H1 (cell line): ENCODE measurements around the gene HOXB3. TPM values are rescaled to one million over a fixed set of nuclear protein-coding genes. Genes with fewer than 3 reads are reported as not detected.

Experiments used
- CTCF ChIA-PET: fragments of 300-600 bp; sonication (Branson Sonifier 250); formaldehyde crosslinking; loops from one replicate; lab custom pipeline; 2021; ENCODE audit not compliant: partially characterized antibody; lab: Charles Lee
- POLR2A ChIA-PET: fragments of 300-600 bp; sonication (Branson Sonifier 250); formaldehyde crosslinking; loops from one replicate; lab custom pipeline; 2021; ENCODE audit warnings: inconsistent platforms; ENCODE audit not compliant: partially characterized antibody; lab: Charles Lee
- DNase-seq, 2 experiments: peaks; one replicate each; pipeline versions ENCODE4 v3.0.0 to v3.0.0-alpha.2; 2010 to 2022; ENCODE audit warnings: low spot score in 2 of 2, low read depth in 1 of 2, mixed read lengths in 1 of 2
- FAIRE-seq: peaks from 2 replicates; lab custom pipeline; 2011; peaks lifted over from hg19 to GRCh38; lab: Jason Lieb, UNC
- H2AFZ ChIP-seq: 2 replicates; pipeline ENCODE4 v1.8.1; 2012; ENCODE audit warnings: low read length, inconsistent platforms
- H2AK5ac ChIP-seq: 2 replicates; pipeline ENCODE4 v1.6.1; 2013; ENCODE audit warnings: low read depth, low read length
- H2BK120ac ChIP-seq: replicated peaks from 2 replicates; pipeline ENCODE3; 2013; ENCODE audit warnings: low read depth, low read length, inconsistent platforms
- H2BK12ac ChIP-seq: 2 replicates; pipeline ENCODE4 v1.6.1; 2013; ENCODE audit warnings: low read depth, low read length
- H2BK15ac ChIP-seq: 2 replicates; pipeline ENCODE4 v1.6.1; 2013; ENCODE audit warnings: low read length
- H2BK20ac ChIP-seq: 2 replicates; pipeline ENCODE4 v1.6.1; 2013; ENCODE audit warnings: low read length
- H2BK5ac ChIP-seq: 2 replicates; pipeline ENCODE4 v1.6.1; 2013; ENCODE audit warnings: low read depth, low read length
- H3K14ac ChIP-seq: 2 replicates; pipeline ENCODE4 v1.6.1; 2013; ENCODE audit warnings: inconsistent platforms; ENCODE audit not compliant: insufficient read length
- H3K18ac ChIP-seq: 2 replicates; pipeline ENCODE4 v1.6.1; 2013; ENCODE audit warnings: low read length; ENCODE audit errors: extremely low read depth
- H3K23ac ChIP-seq: 2 replicates; pipeline ENCODE4 v1.6.1; 2013; ENCODE audit warnings: inconsistent platforms; ENCODE audit not compliant: insufficient read length
- H3K23me2 ChIP-seq: 2 replicates; pipeline ENCODE4 v1.6.1; 2013; ENCODE audit warnings: low read depth, low read length
- H3K27ac ChIP-seq: 2 replicates; pipeline ENCODE4 v1.6.1; 2011; ENCODE audit warnings: low read depth, low read length, inconsistent platforms
- H3K27me3 ChIP-seq, 4 experiments: replicated peaks in 1 of 4; 1 replicate in 1 of 4; 2 replicates in 3 of 4; pipeline versions ENCODE4 v1.6.1 to v1.8.1; 2011 to 2013; ENCODE audit warnings: low read length in 3 of 4, mild to moderate bottlenecking in 3 of 4, inconsistent platforms in 2 of 4, mixed read lengths in 2 of 4, moderate library complexity in 1 of 4; ENCODE audit not compliant: control insufficient read depth in 3 of 4, insufficient read depth in 3 of 4; ENCODE audit errors: extremely low read depth in 1 of 4
- H3K36me3 ChIP-seq, 4 experiments: 2 replicates each; pipeline versions ENCODE4 v1.6.1 to v1.8.1; 2011 to 2013; ENCODE audit warnings: mild to moderate bottlenecking in 4 of 4, low read length in 3 of 4, moderate library complexity in 2 of 4, control low read depth in 1 of 4, inconsistent platforms in 1 of 4; ENCODE audit not compliant: insufficient read depth in 4 of 4, control insufficient read depth in 2 of 4
- H3K4ac ChIP-seq: replicated peaks from 2 replicates; pipeline ENCODE3; 2013; ENCODE audit warnings: low read length, low read depth, mixed read lengths, inconsistent platforms; ENCODE audit not compliant: insufficient read length
- H3K4me1 ChIP-seq, 4 experiments: replicated peaks in 1 of 4; 1 replicate in 1 of 4; 2 replicates in 3 of 4; pipeline versions ENCODE4 v1.6.1 to v1.8.1; 2011 to 2013; ENCODE audit warnings: low read length in 3 of 4, inconsistent platforms in 2 of 4, mixed read lengths in 1 of 4; ENCODE audit not compliant: insufficient read depth in 4 of 4, control insufficient read depth in 3 of 4
- H3K4me2 ChIP-seq, 2 experiments: 2 replicates each; pipeline versions ENCODE4 v1.6.1 to v1.8.1; 2011 to 2013; ENCODE audit warnings: low read depth in 2 of 2, low read length in 2 of 2, control low read depth in 1 of 2, inconsistent platforms in 1 of 2, mild to moderate bottlenecking in 1 of 2; ENCODE audit not compliant: insufficient read depth in 1 of 2
- H3K4me3 ChIP-seq, 4 experiments: fragments of 200-600, 300-600 bp in 1 of 4; sonication (generic), shearing (Covaris generic), sonication (Bioruptor Twin) in 1 of 4; 2 replicates each; pipeline versions ENCODE4 v1.5.1 to v1.8.1; 2011 to 2016; ENCODE audit warnings: low read length in 4 of 4, low read depth in 3 of 4, control low read depth in 2 of 4, inconsistent platforms in 2 of 4, mild to moderate bottlenecking in 2 of 4, mixed read lengths in 1 of 4, moderate library complexity in 1 of 4; ENCODE audit not compliant: insufficient read depth in 2 of 4; ENCODE audit errors: extremely low read depth in 1 of 4
- H3K56ac ChIP-seq: replicated peaks from 2 replicates; pipeline ENCODE3; 2013; ENCODE audit warnings: low read depth, mild to moderate bottlenecking, mixed read lengths, low read length, inconsistent platforms; ENCODE audit not compliant: insufficient read length
- H3K79me1 ChIP-seq: 2 replicates; pipeline ENCODE4 v1.6.1; 2013; ENCODE audit warnings: low read depth, low read length, control low read depth
- H3K79me2 ChIP-seq, 2 experiments: 2 replicates each; pipeline versions ENCODE4 v1.6.1 to v1.8.1; 2012 to 2013; ENCODE audit warnings: low read length in 2 of 2, mild to moderate bottlenecking in 2 of 2, inconsistent platforms in 1 of 2; ENCODE audit not compliant: insufficient read depth in 2 of 2, control insufficient read depth in 1 of 2
- H3K9ac ChIP-seq, 4 experiments: replicated peaks in 1 of 4; 1 replicate in 1 of 4; 2 replicates in 3 of 4; pipeline versions ENCODE4 v1.6.1 to v1.8.1; 2011 to 2013; ENCODE audit warnings: low read depth in 3 of 4, low read length in 3 of 4, control low read depth in 2 of 4, mild to moderate bottlenecking in 2 of 4, moderate library complexity in 2 of 4, inconsistent platforms in 1 of 4; ENCODE audit errors: extremely low read depth in 1 of 4
- H3K9me3 ChIP-seq, 2 experiments: 2 replicates each; pipeline versions ENCODE4 v1.6.1 to v1.8.1; 2012 to 2013; ENCODE audit warnings: mild to moderate bottlenecking in 2 of 2, moderate library complexity in 2 of 2, control low read depth in 1 of 2, inconsistent platforms in 1 of 2, low read depth in 1 of 2, low read length in 1 of 2, mixed read lengths in 1 of 2; ENCODE audit not compliant: insufficient read depth in 2 of 2
- H4K20me1 ChIP-seq, 2 experiments: replicated peaks in 1 of 2; 2 replicates each; pipeline versions ENCODE3 to v1.8.1; 2011 to 2013; ENCODE audit warnings: inconsistent platforms in 2 of 2, low read length in 2 of 2, mild to moderate bottlenecking in 1 of 2; ENCODE audit not compliant: insufficient read depth in 2 of 2, control insufficient read depth in 1 of 2
- H4K5ac ChIP-seq: 2 replicates; pipeline ENCODE4 v1.6.1; 2013; ENCODE audit warnings: low read length, low read depth, mixed read lengths, inconsistent platforms; ENCODE audit not compliant: insufficient read length
- H4K8ac ChIP-seq: 2 replicates; pipeline ENCODE4 v1.8.0; 2013; ENCODE audit warnings: mild to moderate bottlenecking, moderate library complexity, low read length, inconsistent platforms; ENCODE audit not compliant: insufficient read depth; ENCODE audit errors: extremely low read depth
- H4K91ac ChIP-seq: replicated peaks from 2 replicates; pipeline ENCODE3; 2013; ENCODE audit warnings: low read length, mixed read lengths, inconsistent platforms; ENCODE audit not compliant: insufficient read length
- ATF2 ChIP-seq: IDR thresholded peaks from 2 replicates; pipeline ENCODE4 v1.6.1; 2012; ENCODE audit warnings: low read length, inconsistent platforms
- CBX8 ChIP-seq: fragments of 300-800, 300-1000 bp; sonication (generic); IDR thresholded peaks from 2 replicates; pipeline ENCODE4 v1.7.1; 2016; ENCODE audit warnings: low read depth, low read length, borderline replicate concordance
- EZH2 ChIP-seq: fragments of 200-600 bp; sonication (generic); IDR thresholded peaks from 2 replicates; pipeline ENCODE4 v1.7.1; 2012; ENCODE audit warnings: low read depth, mild to moderate bottlenecking, moderate library complexity, low read length, inconsistent platforms; ENCODE audit not compliant: severe bottlenecking
- RNF2 ChIP-seq: fragments of 200-900, 300-1000 bp; sonication (generic); IDR thresholded peaks from 2 replicates; pipeline ENCODE4 v1.7.1; 2016; ENCODE audit warnings: borderline replicate concordance, low read depth, mild to moderate bottlenecking, antibody characterized with exemption, low read length; ENCODE audit not compliant: poor library complexity, severe bottlenecking; ENCODE audit errors: missing control alignments
- SUZ12 ChIP-seq: fragments of 200-600 bp; sonication (generic); IDR thresholded peaks from 2 replicates; pipeline ENCODE4 v1.6.1; 2012; ENCODE audit warnings: mild to moderate bottlenecking, inconsistent platforms, low read length, moderate library complexity, mixed read lengths
- WGBS, 2 experiments: shearing (Covaris generic) in 1 of 2; methylation state at CpG; one replicate each; pipeline versions ENCODE4 v1.1.6 to v1.1.7; 2013 to 2015; ENCODE audit warnings: low lambda C conversion rate in 2 of 2, mixed read lengths in 2 of 2, inconsistent platforms in 1 of 2, low coverage in 1 of 2, missing lambda C conversion rate in 1 of 2; ENCODE audit not compliant: insufficient replicate concordance in 2 of 2, insufficient coverage in 1 of 2, insufficient read length in 1 of 2; ENCODE audit errors: extremely low coverage in 1 of 2, missing lambda C conversion rate in 1 of 2; 5-methylcytosine and 5-hydroxymethylcytosine counted together
- polyA plus RNA-seq, 7 experiments: library from polyadenylated mRNA; depleted of rRNA in 3 of 7; stranded (reverse) in 5 of 7; unstranded in 2 of 7; fragments of >200 nt in 5 of 7; fragments of 200-250 nt in 2 of 7; gene quantifications; 1 replicate in 5 of 7; 2 replicates in 1 of 7; 4 replicates in 1 of 7; pipeline versions ENCODE4 v1.2.1 to v1.2.3, GENCODE V29; 2011 to 2013; ENCODE audit warnings: missing spikeins in 2 of 7, mixed read lengths in 2 of 7
- total RNA-seq: library from RNA; stranded (reverse); fragmentation: NEBNext Ultra II Directional; extraction: Animal tissue kit (Norgen Biotek cat#: 25700); gene quantifications from 2 replicates; pipeline ENCODE4 v1.2.1, GENCODE V29; 2021

Gene HOXB3
- total and polyA plus RNA-seq, 2 of the 8 experiments (the other 6 are each of a cell fraction or from before 2014, with no cell fraction given) = not detected

GRCh38 chr17:48559122-48559839, 30.8 kb downstream of the HOXB3 start:
- H3K4me2 ChIP-seq = no peak overlapping the region
- H2BK5ac ChIP-seq = no peak overlapping the region
- H3K18ac ChIP-seq = no peak overlapping the region; the same call in 1 of the 2 replicates
- no peak overlapping the region for H2BK12ac ChIP-seq
- TF ChIP-seq RNF2 = peak; percentile 84
- peak; percentile 85 for TF ChIP-seq EZH2
- peak; percentile 89; the same call in 1 of the 2 replicates for TF ChIP-seq CBX8
- peak; percentile 88 for TF ChIP-seq SUZ12
- no peak for TF ChIP-seq ATF2
- H3K79me1 ChIP-seq = no peaks in the 10 kb centered on the region
- no peaks in the 10 kb centered on the region for H3K79me2 ChIP-seq
- H3K14ac ChIP-seq = no peak overlapping the region
- no peak overlapping the region for H2BK120ac ChIP-seq
- ChIA-PET POLR2A (no interaction called here), CTCF (interaction anchor here (0.8 to 1.6 kb wide), 9 partner anchors 9 to 294 kb away, joined by 3 to 7 read pairs (median 3); partner anchors contain the start of gene HOXB9)
- H3K4ac ChIP-seq = no peak overlapping the region
- H3K23ac ChIP-seq = no peak overlapping the region
- 10% methylated on average over 16 of the region's 16 CpGs; no CpG with 5 or more reads in 1 of the 2 experiments for WGBS, 2 experiments
- H4K91ac ChIP-seq = no peak overlapping the region
- peaks cover 16 to 31% of the 10 kb centered on the region in 2 experiments for H4K20me1 ChIP-seq
- H3K4me3 ChIP-seq = no peak overlapping the region
- H2BK15ac ChIP-seq = no peak overlapping the region
- DNase-seq = no peak
- H3K56ac ChIP-seq = no peak overlapping the region
- no peaks in the 10 kb centered on the region for H3K23me2 ChIP-seq
- H2AK5ac ChIP-seq = no peak overlapping the region
- H4K8ac ChIP-seq = no peak overlapping the region
- no peak overlapping the region for H4K5ac ChIP-seq
- peaks cover 0 to 5% (median 0%) of the 10 kb centered on the region in 4 experiments; a peak in 1 of 8 replicates for H3K36me3 ChIP-seq
- H3K27ac ChIP-seq = no peak overlapping the region
- no peak overlapping the region for H2BK20ac ChIP-seq
- peaks cover 99 to 100% (median 99%) of the 10 kb centered on the region in 4 experiments for H3K27me3 ChIP-seq
- no peaks in the 10 kb centered on the region for H3K9me3 ChIP-seq
- no peak for FAIRE-seq
- peaks cover 0 to 9% (median 4%) of the 10 kb centered on the region in 4 experiments; a peak in 4 of 7 replicates for H3K4me1 ChIP-seq
- no peak overlapping the region for H2AFZ ChIP-seq
- no peak overlapping the region for H3K9ac ChIP-seq
